ENCODE data around the gene YIPF5. TPM values are rescaled to one million over a fixed set of nuclear protein-coding genes. Genes with fewer than 3 reads are reported as not detected.

YIPF5 gene
- polyA plus RNA-seq, 1 donor: 56.2 TPM

Other genes starting within 250 kb of the YIPF5 start
- 2.6 TPM for gene KCTD16, start 214 bp upstream of the YIPF5 start, polyA plus RNA-seq